COLO829 (cell line): ENCODE measurements around the gene BICRAL.
"Not testable (repeated sequence)": the region's sequence is repeated elsewhere in the genome, so short reads cannot be mapped to it uniquely, and the experiment has no call there.

Experiments
- DNase-seq: peaks from one replicate; pipeline ENCODE4 v3.0.0; 2012; ENCODE audit warnings: low spot score

Gene BICRAL

GRCh38 chr6:42764911-42765648 is 16.8 kb upstream of the BICRAL start:
- DNase-seq, result no peak

GRCh38 chr6:42766163-42766670 is 15.6 kb upstream of the BICRAL start:
- no peak for DNase-seq

GRCh38 chr6:42769051-42769450 is 12.8 kb upstream of the BICRAL start:
- no peak for DNase-seq

GRCh38 chr6:42769836-42770235 is 12.0 kb upstream of the BICRAL start:
- DNase-seq, result no peak

- no peak for DNase-seq
Measured at GRCh38 chr6:42771741-42772100, 10.1 kb upstream of the BICRAL start.

GRCh38 chr6:42774201-42774600 is 7.7 kb upstream of the BICRAL start:
- DNase-seq, result no peak

- not testable (repeated sequence) for DNase-seq
Measured at GRCh38 chr6:42774821-42775487, 6.9 kb upstream of the BICRAL start.

GRCh38 chr6:42777126-42777822 is 4.6 kb upstream of the BICRAL start:
- DNase-seq, result no peak

GRCh38 chr6:42778122-42778521 is 3.7 kb upstream of the BICRAL start:
- no peak for DNase-seq

- no peak for DNase-seq
Measured at GRCh38 chr6:42779521-42779920, 2.3 kb upstream of the BICRAL start.

- DNase-seq, result peak; percentile 35
Measured at GRCh38 chr6:42781546-42781795, 381 bp upstream of the BICRAL start.

GRCh38 chr6:42782689-42783176 is 881 bp downstream of the BICRAL start:
- DNase-seq, result peak; percentile 84

- DNase-seq, result peak; percentile 62
Measured at GRCh38 chr6:42783177-42783875, 1.5 kb downstream of the BICRAL start.

- DNase-seq, result peak; percentile 21
Measured at GRCh38 chr6:42783876-42784642, 2.2 kb downstream of the BICRAL start.

GRCh38 chr6:42784717-42785498 is 3.1 kb downstream of the BICRAL start:
- no peak for DNase-seq

GRCh38 chr6:42786525-42786985 is 4.7 kb downstream of the BICRAL start:
- DNase-seq, result no peak

GRCh38 chr6:42787063-42787472 is 5.2 kb downstream of the BICRAL start:
- no peak for DNase-seq

- no peak for DNase-seq
Measured at GRCh38 chr6:42788671-42789070, 6.8 kb downstream of the BICRAL start.

GRCh38 chr6:42790549-42791181 is 8.8 kb downstream of the BICRAL start:
- DNase-seq, result no peak

- no peak for DNase-seq
Measured at GRCh38 chr6:42791706-42792320, 10.0 kb downstream of the BICRAL start.
